ENCODE measurements around the gene VAV2.

VAV2 gene

DNA sequence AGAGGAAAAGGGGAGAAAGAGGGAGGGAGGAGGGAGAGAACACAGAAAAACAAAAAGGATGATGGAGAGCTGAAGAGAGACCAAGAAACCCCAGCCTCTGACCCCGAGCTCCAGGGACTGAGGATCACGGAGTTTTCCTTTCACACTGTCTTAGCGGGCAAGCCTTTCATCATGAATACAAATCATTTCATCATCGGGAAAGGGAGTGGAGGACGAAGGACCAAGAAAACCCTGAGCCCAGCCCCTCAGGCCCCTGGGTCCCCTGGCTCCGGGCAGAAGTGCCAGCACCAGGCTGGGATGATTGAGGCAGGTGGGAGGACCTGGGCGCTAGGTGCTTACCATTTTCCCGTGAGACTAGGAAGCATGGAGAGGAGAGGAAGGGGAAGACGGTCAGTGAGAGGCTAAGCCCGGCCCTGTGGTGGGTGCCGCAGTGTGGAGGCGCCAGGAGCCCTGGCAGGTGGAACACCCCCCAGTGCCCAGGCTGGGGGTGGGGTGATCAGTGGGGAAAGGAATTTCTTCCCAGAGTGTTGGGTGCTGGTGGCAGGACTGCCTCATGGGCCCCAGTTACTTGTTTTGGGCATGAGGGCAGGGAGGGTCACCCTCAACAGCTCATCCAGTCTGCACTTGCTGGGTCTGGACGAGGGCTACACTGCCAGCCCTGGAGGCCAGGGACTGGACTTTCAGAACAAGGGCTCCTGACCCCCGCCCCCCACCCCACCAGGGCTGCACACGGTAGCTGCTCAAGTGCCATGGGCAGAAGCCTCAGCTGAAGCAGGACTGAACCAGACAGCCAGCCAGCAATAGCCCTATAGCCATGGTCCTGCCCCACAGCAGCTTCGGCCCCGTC is 205.0 kb downstream of the VAV2 start:
- TF ChIP-seq, protein P1, sequence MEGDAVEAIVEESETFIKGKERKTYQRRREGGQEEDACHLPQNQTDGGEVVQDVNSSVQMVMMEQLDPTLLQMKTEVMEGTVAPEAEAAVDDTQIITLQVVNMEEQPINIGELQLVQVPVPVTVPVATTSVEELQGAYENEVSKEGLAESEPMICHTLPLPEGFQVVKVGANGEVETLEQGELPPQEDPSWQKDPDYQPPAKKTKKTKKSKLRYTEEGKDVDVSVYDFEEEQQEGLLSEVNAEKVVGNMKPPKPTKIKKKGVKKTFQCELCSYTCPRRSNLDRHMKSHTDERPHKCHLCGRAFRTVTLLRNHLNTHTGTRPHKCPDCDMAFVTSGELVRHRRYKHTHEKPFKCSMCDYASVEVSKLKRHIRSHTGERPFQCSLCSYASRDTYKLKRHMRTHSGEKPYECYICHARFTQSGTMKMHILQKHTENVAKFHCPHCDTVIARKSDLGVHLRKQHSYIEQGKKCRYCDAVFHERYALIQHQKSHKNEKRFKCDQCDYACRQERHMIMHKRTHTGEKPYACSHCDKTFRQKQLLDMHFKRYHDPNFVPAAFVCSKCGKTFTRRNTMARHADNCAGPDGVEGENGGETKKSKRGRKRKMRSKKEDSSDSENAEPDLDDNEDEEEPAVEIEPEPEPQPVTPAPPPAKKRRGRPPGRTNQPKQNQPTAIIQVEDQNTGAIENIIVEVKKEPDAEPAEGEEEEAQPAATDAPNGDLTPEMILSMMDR (IDR thresholded peaks at IDR 0.05): no peak

DNA sequence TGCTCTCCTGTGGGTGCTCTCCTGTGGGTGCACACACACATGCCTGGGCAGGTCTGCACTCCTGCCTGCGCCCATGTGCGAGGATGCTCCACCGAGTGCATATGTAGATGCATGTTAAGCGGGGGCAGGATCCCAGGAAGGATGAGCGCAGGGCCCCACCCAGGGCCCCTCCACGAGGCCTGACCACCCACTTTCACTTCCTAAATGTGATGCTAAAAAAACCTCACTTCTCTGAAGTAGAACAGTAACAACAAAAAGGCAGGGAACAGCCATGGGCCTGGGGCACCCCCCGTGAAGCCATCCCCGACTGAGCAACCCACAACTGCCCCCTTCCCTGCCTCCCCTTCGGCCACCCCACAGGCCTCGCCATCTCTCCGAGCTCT is 205.8 kb downstream of the VAV2 start:
- TF ChIP-seq, protein P1 (IDR thresholded peaks at IDR 0.05): no peak

DNA sequence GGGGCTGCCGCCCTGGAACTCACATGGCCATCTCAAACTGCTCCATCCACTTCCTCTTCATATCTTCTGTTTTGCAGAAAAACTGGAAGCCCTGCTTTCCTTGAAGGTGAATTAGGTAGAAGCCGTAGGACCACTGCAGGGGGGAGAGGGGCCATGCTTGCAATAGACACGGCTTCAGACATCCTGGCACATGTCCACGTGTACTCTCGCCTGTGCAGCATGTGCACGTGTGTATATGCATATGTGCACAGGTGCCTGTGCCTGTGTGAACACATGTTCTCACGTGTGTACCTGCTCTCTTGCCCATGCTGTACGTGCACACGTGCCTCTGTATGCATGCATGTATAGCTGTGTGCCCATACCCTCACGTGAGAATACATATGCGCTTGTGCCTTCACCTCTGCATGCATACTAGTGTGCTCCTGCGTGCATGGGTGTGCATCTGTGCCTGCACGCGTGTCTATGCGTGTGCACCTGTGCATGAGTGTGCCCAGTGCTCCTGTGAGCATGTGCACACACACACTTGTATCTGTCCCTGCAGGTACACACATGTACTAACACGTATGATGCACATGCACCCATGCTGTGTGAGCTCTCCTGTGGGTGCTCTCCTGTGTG is 206.3 kb downstream of the VAV2 start:
- TF ChIP-seq, protein P1 (IDR thresholded peaks at IDR 0.05): no peak

DNA sequence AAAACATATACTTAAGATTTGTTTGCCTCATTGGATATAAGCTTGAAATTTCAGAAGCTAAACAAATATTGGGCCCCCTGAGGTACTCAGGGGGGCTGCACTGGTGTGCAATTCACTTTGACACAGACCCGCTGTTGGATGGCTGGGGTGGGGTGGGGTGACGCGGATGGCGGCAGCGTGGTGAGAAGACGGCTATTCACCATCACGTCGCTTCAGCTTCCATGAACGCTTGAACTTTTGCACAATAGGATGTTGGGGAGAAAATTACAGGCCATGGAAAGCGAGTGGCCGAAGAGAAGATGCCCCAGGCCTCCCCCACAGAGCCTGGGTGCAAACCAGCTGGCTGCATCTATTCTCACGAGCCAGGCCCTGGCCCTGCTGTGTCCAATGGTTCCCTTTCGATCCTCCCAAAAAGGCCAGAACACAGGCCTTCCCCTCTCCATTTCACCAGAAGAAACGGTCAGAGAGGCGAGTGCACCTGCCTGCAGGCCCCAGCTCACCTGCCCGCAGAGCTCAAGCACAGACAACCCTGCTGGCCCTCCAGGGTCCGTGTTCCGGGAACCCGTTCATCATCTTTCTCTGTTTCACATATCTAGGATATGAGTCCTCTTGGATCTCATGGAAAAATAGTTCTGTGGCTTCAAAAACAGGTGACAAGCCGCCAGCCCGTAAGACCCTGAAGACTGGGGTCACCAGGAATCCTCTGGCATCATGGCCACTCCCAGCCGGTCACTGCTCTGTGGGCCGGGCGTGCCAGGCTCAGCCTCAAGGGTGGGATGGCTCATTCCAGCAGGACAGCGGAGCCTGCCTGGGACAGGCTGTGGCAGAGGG is 207.2 kb downstream of the VAV2 start:
- TF ChIP-seq, protein P1 (IDR thresholded peaks at IDR 0.05): no peak

DNA sequence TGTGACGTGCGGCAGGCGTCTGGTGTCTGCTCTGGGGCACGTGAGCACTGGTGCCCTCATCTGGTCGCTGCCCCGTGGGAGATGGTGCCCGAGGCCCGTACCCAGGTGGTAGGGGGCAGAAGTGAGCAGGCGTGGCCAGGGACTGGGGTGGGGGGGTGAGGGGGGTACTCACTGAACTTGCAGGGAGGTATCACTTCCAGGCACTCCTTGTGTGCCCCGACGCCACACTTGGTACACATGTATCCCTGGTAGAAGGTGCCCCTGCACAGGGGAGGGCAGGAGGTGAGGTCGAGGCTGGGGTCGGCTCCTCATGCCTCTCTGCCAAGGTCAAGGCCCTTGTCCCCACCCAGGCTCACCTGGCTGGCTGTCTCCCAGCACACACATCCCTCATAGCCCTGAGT is 208.8 kb downstream of the VAV2 start:
- TF ChIP-seq, protein P1 (IDR thresholded peaks at IDR 0.05): no peak

DNA sequence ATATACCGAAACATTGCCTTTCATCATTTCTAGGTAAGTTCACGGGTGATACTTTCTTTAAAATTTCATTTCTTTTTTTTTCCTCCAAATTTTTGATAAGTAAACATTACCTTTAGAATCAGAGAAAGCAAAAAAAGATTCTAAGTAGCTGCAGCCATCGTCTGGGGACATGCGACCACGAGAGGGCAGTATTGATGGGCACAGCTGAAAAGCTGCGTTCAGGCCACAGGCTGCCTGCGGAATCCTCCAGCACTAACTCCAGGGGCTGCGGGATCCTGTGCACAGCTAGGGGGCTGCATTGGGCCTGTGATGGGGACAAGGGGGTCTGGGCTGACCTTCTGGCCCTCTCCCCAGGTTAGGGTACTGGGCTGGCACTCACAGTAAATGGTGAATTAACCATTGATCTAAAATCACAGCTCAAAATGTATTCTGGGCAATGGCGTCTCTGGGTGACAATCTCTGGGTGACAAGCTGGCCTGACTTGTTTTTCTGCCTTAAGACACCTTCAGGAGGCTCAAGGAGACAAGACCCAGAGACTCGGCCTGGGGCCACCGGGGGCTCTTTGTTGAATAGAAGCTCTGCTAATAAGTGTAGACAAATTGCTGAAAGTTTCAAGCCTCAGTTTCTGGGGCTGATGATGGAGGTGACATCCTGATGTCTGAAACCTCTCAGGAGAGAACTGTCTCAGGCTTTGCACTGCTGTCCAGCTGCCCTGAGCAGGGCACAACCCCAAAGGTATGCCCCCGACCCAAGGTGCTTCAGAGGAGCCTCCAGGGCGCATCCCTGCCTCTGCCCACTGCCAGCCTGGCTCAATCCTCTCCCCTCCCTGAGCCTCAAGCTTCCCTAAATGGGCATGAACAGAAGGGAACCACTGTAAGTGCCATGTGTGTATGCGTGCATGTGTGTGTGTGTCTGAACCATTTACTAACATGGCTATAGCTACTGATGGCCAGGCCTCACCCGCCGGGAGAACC is 209.7 kb downstream of the VAV2 start:
- TF ChIP-seq, protein P1 (IDR thresholded peaks at IDR 0.05): peak; percentile 93

DNA sequence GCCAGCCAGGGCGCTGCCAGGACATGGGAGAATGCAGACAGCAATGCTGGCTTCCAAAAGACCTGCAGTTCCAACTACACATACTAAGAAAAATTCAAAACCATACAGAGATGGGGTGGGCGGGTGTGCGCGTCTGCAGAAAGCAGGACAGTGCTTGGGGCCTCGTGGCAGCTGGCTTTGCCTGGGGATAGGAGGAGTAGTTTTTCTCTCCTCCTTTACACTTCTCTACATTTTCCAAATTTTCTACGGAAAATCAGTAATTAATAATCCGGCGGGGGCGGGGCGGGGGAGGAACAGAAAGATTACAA is 210.3 kb downstream of the VAV2 start:
- TF ChIP-seq, protein P1 (IDR thresholded peaks at IDR 0.05): no peak
